MM.1S (cell line): Measurements from ENCODE around the gene PSMD12.
A peak's percentile ranks its signal among the peaks of the same experiment; 100 is the strongest.

ENCODE experiments used
- DNase-seq: peaks from one replicate; pipeline ENCODE4 v3.0.0-alpha.2; 2015
- H2AFZ ChIP-seq: fragments of 300-600 bp; sonication (generic); 2 replicates; pipeline ENCODE4 v1.6.0; 2016; ENCODE audit warnings: antibody characterized with exemption, low read length
- H3F3A ChIP-seq: fragments of 300-600 bp; sonication (generic); 2 replicates; pipeline ENCODE4 v1.6.1; 2016; ENCODE audit warnings: mild to moderate bottlenecking, antibody characterized with exemption, low read length, moderate library complexity, mixed read lengths; ENCODE audit not compliant: insufficient read depth
- H3K27ac ChIP-seq: fragments of 300-600 bp; sonication (generic); 2 replicates; pipeline ENCODE4 v1.5.1; 2016; ENCODE audit warnings: mild to moderate bottlenecking, low read length
- H3K27me3 ChIP-seq: fragments of 300-600 bp; sonication (generic); replicated peaks from 2 replicates; pipeline ENCODE4 v1.6.0; 2016; ENCODE audit warnings: low read length; ENCODE audit not compliant: insufficient read depth
- H3K36me3 ChIP-seq: fragments of 300-600 bp; sonication (generic); replicated peaks from 2 replicates; pipeline ENCODE4 v1.6.1; 2016; ENCODE audit warnings: mild to moderate bottlenecking, low read length, mixed read lengths; ENCODE audit not compliant: insufficient read depth
- H3K4me1 ChIP-seq: fragments of 300-600 bp; sonication (generic); 2 replicates; pipeline ENCODE4 v1.6.1; 2016; ENCODE audit warnings: low read length, mixed read lengths
- H3K4me2 ChIP-seq: fragments of 300-600 bp; sonication (generic); 2 replicates; pipeline ENCODE4 v1.6.0; 2016; ENCODE audit warnings: low read depth, low read length
- H3K4me3 ChIP-seq: fragments of 300-600 bp; sonication (generic); 2 replicates; pipeline ENCODE4 v1.5.1; 2016; ENCODE audit warnings: low read length, mixed read lengths
- H3K79me2 ChIP-seq: fragments of 300-600 bp; sonication (generic); 2 replicates; pipeline ENCODE4 v1.6.1; 2016; ENCODE audit warnings: mixed run types, low read length, mixed read lengths
- H3K9ac ChIP-seq: fragments of 300-600 bp; sonication (generic); 2 replicates; pipeline ENCODE4 v1.6.1; 2016; ENCODE audit warnings: low read length, mixed read lengths
- H3K9me2 ChIP-seq: fragments of 300-600 bp; sonication (generic); replicated peaks from 2 replicates; pipeline ENCODE4 v1.6.1; 2016; ENCODE audit warnings: mild to moderate bottlenecking, low read length, mixed read lengths; ENCODE audit not compliant: insufficient read depth
- H3K9me3 ChIP-seq: fragments of 300-600 bp; sonication (generic); replicated peaks from 2 replicates; pipeline ENCODE4 v1.6.1; 2016; ENCODE audit warnings: mild to moderate bottlenecking, low read length, mixed read lengths; ENCODE audit not compliant: insufficient read depth
- H4K20me1 ChIP-seq: fragments of 300-600 bp; sonication (generic); 2 replicates; pipeline ENCODE4 v1.6.1; 2016; ENCODE audit warnings: mild to moderate bottlenecking, low read length, moderate library complexity, mixed read lengths; ENCODE audit not compliant: insufficient read depth
- EZH2 ChIP-seq: fragments of 300-600 bp; sonication (generic); optimal IDR thresholded peaks from 2 replicates; pipeline ENCODE3; 2017; ENCODE audit warnings: low read depth, mild to moderate bottlenecking, antibody characterized with exemption, low read length, mixed read lengths
- EZH2phosphoT487 ChIP-seq: fragments of 300-600 bp; sonication (generic); IDR thresholded peaks from 2 replicates; pipeline ENCODE4 v1.6.1; 2018; ENCODE audit warnings: antibody characterized with exemption, low read length
- TF ChIP-seq, protein P1 (sequence below): fragments of 300-600 bp; sonication (generic); IDR thresholded peaks from 2 replicates; pipeline ENCODE4 v1.5.1; 2016; ENCODE audit warnings: antibody characterized with exemption, low read length, mixed read lengths

Gene PSMD12

DNA sequence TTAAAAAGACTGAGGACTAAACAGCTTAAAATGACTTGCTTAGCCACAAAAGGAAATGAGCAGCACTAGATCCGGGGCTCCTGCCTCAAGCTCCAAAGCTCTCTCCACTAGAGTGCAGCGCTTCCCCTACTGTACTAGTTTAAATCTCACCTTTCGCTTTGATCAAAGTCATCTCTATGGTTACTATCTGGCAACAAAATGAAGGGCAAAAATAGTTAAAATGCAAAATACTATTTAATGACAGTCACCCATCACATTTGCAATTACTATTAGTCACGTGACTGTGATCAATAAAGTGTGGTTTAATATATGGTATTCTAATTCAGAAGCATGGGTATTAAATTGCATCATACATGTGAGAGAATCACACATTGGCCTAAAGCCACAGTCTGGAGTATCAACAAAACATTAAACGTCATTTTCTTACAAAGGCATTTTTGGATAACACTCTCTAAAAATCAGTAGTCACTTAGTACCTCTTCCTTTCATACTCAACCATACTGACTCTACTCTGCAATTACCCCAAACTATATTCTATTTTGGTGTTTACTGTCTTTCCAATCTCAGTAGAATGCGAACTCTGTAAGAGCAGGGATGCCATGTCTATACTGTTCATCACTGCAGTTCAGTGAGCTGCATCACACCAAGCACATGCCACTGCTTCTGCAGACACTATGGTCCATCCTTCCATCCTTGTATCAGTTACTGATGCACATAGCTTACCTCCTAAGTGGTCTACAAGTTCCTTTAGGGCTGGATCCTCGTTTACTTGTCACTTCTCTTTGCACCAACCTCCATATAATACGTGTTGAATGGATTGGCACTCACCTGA, 6.2 kb downstream of the PSMD12 start:
- H3K4me2 ChIP-seq, result no peak overlapping the region
- no peak for TF ChIP-seq EZH2phosphoT487
- TF ChIP-seq, protein P1, sequence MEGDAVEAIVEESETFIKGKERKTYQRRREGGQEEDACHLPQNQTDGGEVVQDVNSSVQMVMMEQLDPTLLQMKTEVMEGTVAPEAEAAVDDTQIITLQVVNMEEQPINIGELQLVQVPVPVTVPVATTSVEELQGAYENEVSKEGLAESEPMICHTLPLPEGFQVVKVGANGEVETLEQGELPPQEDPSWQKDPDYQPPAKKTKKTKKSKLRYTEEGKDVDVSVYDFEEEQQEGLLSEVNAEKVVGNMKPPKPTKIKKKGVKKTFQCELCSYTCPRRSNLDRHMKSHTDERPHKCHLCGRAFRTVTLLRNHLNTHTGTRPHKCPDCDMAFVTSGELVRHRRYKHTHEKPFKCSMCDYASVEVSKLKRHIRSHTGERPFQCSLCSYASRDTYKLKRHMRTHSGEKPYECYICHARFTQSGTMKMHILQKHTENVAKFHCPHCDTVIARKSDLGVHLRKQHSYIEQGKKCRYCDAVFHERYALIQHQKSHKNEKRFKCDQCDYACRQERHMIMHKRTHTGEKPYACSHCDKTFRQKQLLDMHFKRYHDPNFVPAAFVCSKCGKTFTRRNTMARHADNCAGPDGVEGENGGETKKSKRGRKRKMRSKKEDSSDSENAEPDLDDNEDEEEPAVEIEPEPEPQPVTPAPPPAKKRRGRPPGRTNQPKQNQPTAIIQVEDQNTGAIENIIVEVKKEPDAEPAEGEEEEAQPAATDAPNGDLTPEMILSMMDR, result 0 out of 2 replicates have a peak, but pooled peaks have one; percentile 22
- peaks cover 7% of the 10 kb centered on the region for H3K36me3 ChIP-seq
- H4K20me1 ChIP-seq, result peaks cover 37% of the 10 kb centered on the region
- H3F3A ChIP-seq, result peaks cover 2% of the 10 kb centered on the region; the same call in 1 of the 2 replicates
- peak; percentile 13 for DNase-seq
- peaks cover 5% of the 10 kb centered on the region for H3K4me1 ChIP-seq
- H3K9ac ChIP-seq, result no peak overlapping the region
- no peak overlapping the region for H2AFZ ChIP-seq
- no peaks in the 10 kb centered on the region for H3K9me3 ChIP-seq
- no peak overlapping the region for H3K4me3 ChIP-seq
- H3K79me2 ChIP-seq, result peaks cover 96% of the 10 kb centered on the region
- no peak overlapping the region for H3K27ac ChIP-seq
- no peaks in the 10 kb centered on the region for H3K9me2 ChIP-seq
- no peaks in the 10 kb centered on the region for H3K27me3 ChIP-seq

DNA sequence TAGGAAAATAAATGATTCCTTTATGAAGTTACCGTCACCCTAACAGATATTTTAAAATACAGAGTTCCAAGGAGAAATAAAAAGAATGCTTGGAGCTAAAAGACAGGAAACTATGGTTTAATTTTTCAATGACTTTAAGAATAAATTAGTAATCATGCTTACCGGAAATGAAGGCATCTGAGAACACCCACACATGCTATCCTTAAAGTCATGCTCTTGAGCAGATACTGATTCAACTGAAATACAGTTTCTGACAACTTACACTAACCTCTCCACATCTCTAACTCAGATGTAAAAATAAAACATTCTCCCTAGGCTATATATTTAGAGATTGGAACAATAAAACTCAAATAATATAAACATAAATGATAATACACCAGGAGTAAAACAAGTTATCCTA, 7.8 kb downstream of the PSMD12 start:
- no peak overlapping the region for H3K4me2 ChIP-seq
- H3K9ac ChIP-seq, result no peak overlapping the region
- TF ChIP-seq EZH2phosphoT487 (no peak), EZH2 (no peak)
- TF ChIP-seq, protein P1, result no peak
- no peak overlapping the region for H3K27ac ChIP-seq
- DNase-seq, result no peak
- H3K4me1 ChIP-seq, result no peaks in the 10 kb centered on the region; the same call in 1 of the 2 replicates
- no peak overlapping the region for H2AFZ ChIP-seq
- H3K9me2 ChIP-seq, result no peaks in the 10 kb centered on the region
- no peaks in the 10 kb centered on the region for H3K27me3 ChIP-seq
- no peaks in the 10 kb centered on the region for H3F3A ChIP-seq
- no peaks in the 10 kb centered on the region for H3K9me3 ChIP-seq
- peaks cover 36% of the 10 kb centered on the region for H4K20me1 ChIP-seq
- peaks cover 7% of the 10 kb centered on the region for H3K36me3 ChIP-seq
- no peak overlapping the region for H3K4me3 ChIP-seq
- H3K79me2 ChIP-seq, result peaks cover 96% of the 10 kb centered on the region

DNA sequence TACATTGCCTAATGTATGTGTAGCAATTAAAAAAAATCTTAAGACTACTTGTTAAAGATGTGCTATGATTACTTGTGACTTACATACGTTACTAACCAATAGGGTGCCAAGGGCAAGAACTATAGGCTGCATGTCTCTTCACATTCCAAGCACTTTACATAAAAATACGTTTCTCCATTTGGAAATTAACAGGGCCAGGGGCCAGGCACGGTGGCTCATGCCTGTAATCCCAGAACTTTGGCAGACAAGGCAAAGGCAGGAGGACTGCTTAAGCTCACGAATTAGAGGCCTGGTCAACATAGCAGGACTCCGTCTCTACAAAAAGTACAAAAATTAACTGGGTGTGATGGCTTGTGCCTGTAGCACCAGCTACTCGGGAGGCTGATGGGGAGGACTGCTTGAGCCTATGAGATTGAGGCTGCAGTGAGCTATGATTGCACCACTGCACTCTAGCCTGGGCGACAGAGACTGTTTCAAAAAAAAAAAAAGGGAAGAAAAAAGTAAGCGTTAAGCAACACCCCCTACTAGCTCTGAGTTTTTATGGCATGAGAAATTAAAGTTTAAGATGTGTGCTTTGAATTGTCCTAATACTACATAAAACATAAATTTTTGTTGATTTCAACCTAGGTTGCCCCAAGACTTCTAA, 12.3 kb downstream of the PSMD12 start:
- no peak overlapping the region for H3K9ac ChIP-seq
- H3K9me3 ChIP-seq, result no peaks in the 10 kb centered on the region
- DNase-seq, result no peak
- TF ChIP-seq EZH2phosphoT487 (no peak), EZH2 (no peak)
- TF ChIP-seq, protein P1, result no peak
- no peaks in the 10 kb centered on the region; the same call in 1 of the 2 replicates for H3K36me3 ChIP-seq
- H3K4me2 ChIP-seq, result no peak overlapping the region
- peaks cover 76% of the 10 kb centered on the region for H3K79me2 ChIP-seq
- peaks cover 2% of the 10 kb centered on the region; the same call in 1 of the 2 replicates for H4K20me1 ChIP-seq
- no peak overlapping the region for H2AFZ ChIP-seq
- no peak overlapping the region for H3K27ac ChIP-seq
- H3K9me2 ChIP-seq, result no peaks in the 10 kb centered on the region
- H3K27me3 ChIP-seq, result no peaks in the 10 kb centered on the region
- H3K4me1 ChIP-seq, result no peaks in the 10 kb centered on the region
- H3F3A ChIP-seq, result no peaks in the 10 kb centered on the region
- no peak overlapping the region for H3K4me3 ChIP-seq
